GM10266 (cell line): ENCODE data around the gene CLEC2A.

ENCODE experiments used
- DNase-seq: peaks from one replicate; pipeline ENCODE4 v3.0.0; 2012; ENCODE audit errors: extremely low spot score
- TF ChIP-seq, protein P1 (sequence below): IDR thresholded peaks from 2 replicates; pipeline ENCODE4 v1.5.1; 2012; ENCODE audit warnings: mild to moderate bottlenecking, low read depth; ENCODE audit not compliant: control insufficient read depth, insufficient read depth; ENCODE audit errors: missing control alignments

Gene CLEC2A

GRCh38 chr12:9907769-9908168, 24.4 kb downstream of the CLEC2A start:
- no peak for DNase-seq
- TF ChIP-seq, protein P1, sequence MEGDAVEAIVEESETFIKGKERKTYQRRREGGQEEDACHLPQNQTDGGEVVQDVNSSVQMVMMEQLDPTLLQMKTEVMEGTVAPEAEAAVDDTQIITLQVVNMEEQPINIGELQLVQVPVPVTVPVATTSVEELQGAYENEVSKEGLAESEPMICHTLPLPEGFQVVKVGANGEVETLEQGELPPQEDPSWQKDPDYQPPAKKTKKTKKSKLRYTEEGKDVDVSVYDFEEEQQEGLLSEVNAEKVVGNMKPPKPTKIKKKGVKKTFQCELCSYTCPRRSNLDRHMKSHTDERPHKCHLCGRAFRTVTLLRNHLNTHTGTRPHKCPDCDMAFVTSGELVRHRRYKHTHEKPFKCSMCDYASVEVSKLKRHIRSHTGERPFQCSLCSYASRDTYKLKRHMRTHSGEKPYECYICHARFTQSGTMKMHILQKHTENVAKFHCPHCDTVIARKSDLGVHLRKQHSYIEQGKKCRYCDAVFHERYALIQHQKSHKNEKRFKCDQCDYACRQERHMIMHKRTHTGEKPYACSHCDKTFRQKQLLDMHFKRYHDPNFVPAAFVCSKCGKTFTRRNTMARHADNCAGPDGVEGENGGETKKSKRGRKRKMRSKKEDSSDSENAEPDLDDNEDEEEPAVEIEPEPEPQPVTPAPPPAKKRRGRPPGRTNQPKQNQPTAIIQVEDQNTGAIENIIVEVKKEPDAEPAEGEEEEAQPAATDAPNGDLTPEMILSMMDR: no peak

DNA sequence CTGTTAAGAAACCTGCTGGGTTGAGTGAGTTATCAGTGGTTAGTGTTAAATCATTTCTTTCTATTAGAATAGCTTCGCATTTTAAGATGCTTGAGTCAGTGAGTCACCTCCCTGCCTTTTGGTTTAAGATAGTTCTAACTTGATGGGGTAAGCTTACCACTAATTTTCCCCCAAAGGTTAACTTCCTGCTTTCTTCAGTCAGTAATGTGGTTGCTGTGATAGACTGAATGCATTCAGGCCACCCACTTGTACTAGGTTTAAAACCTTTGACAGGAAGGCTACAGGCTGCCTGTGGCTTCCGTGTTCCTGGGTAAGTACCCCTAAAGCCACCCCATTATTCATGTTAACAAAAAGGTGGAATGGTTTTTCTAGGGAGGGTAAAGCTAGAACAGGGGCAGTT, 25.3 kb downstream of the CLEC2A start:
- no peak for DNase-seq
- TF ChIP-seq, protein P1: no peak

- no peak for DNase-seq
- TF ChIP-seq, protein P1: no peak
Measured at GRCh38 chr12:9902539-9903228, 29.5 kb downstream of the CLEC2A start.

GRCh38 chr12:9900930-9901329, 31.2 kb downstream of the CLEC2A start:
- DNase-seq: no peak
- TF ChIP-seq, protein P1: no peak

DNA sequence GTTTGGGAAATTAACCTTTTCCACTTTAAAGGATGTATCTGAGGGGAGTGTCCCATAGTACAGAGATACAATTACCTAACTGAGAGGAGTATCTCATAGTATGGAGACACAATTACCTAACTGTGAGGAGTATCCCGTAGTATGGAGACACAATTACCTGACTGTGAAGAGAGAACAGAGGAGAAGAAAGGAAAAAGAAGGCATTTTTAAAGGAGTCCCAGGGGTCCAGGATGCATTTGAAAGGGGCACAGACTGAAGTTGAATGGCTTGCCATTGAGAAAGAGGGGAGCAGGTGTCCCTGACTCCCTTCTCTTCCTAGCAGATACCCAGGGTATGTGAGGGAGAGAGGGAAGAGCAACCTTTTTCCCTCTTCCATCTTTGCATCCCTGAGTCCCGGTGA, 33.0 kb downstream of the CLEC2A start:
- no peak for DNase-seq
- TF ChIP-seq, protein P1: no peak

DNA sequence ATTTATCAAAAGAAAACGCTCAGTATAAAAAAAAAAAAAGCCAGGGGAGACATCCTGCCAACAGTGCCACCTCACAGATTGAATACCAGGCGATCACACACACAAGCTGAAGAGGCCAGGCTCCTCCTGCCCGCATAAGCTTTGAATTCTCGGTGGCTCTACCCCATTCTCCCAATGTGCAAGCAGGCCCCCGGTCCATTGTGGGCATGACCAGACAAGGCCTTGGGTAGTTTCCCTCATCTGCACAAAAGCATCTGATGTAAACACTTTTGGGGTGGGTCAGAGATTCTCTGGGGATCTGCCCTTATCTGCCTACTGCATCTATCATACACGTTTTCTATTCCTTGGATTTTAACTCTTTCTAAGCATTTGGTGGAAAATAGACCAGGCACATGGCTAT, 34.6 kb downstream of the CLEC2A start:
- DNase-seq: no peak
- TF ChIP-seq, protein P1: no peak

DNA sequence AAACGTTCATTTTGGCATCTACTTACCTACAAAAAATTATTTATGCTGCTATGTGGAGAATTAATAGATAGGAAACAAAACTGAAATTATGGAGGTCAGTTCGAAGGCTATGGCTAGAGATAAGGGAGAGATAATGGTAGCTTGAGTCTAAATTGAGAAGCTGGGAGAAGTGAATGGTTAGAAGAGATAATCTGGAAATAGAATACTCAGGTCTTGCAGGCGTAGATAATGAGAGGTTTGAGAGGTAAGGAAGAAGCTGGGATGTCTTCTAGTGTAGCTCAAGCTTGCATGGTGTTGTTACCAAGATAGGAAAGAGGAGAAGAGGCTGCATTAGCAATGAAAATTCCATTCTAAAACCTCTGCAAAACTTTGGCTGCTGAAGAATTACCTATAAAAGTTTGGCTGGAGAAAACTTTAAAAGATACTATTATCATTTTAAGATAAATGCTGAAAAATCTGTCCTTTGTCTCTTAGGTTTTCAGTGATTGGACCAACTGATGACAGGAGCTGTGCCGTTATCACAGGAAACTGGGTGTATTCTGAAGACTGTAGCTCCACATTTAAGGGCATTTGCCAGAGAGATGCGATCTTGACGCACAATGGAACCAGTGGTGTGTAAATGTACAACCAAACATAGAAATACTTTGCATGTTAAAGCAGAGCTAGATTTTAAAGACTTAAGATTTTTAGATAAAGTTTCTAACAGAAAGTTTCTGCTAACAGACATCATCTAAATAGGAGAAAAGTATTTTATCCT, 36.8 kb downstream of the CLEC2A start:
- TF ChIP-seq, protein P1: no peak
- no peak for DNase-seq
